PC-9 (cell line): ENCODE data around the gene FAM222B. TPM values are rescaled to one million over a fixed set of nuclear protein-coding genes. Genes with fewer than 3 reads are reported as not detected.

Experiments
- BruUV-seq: library from RNA; stranded (reverse); fragments of 400-500 nt; replicated peaks from 2 replicates; lab custom pipeline; 2021; lab: Mats Ljungman, UMichigan
- CTCF ChIA-PET: fragments of 300-600 bp; sonication (Branson Sonifier 250); formaldehyde crosslinking; loops from one replicate; lab custom pipeline; 2022; ENCODE audit warnings: antibody characterized with exemption; lab: Charles Lee
- POLR2A ChIA-PET: fragments of 300-600 bp; sonication (Branson Sonifier 250); formaldehyde crosslinking; loops from one replicate; lab custom pipeline; 2022; ENCODE audit warnings: antibody characterized with exemption; ENCODE audit not compliant: unreplicated experiment; lab: Charles Lee
- DNase-seq, 2 experiments: peaks; one replicate each; pipeline versions ENCODE4 v3.0.0 to v3.0.0-alpha.2; 2015 to 2022; ENCODE audit warnings: mixed read lengths in 1 of 2
- H2AFZ ChIP-seq: fragments of 200-600 bp; sonication (generic); 2 replicates; pipeline ENCODE4 v1.8.1; 2017; ENCODE audit warnings: antibody characterized with exemption
- H3F3A ChIP-seq: fragments of 200-600 bp; sonication (generic); 2 replicates; pipeline ENCODE4 v1.8.1; 2017; ENCODE audit warnings: antibody characterized with exemption, mild to moderate bottlenecking, low read depth; ENCODE audit not compliant: insufficient read depth
- H3K27ac ChIP-seq: fragments of 200-600 bp; sonication (generic); 2 replicates; pipeline ENCODE4 v1.6.1; 2016; ENCODE audit warnings: mixed run types
- H3K27me3 ChIP-seq: fragments of 200-600 bp; sonication (generic); 2 replicates; pipeline ENCODE4 v1.6.1; 2016; ENCODE audit warnings: low read depth, mixed run types; ENCODE audit not compliant: insufficient read depth
- H3K36me3 ChIP-seq: fragments of 200-600 bp; sonication (generic); 2 replicates; pipeline ENCODE4 v1.6.1; 2016; ENCODE audit warnings: low read depth, mixed run types
- H3K4me1 ChIP-seq: fragments of 200-600 bp; sonication (generic); replicated peaks from 2 replicates; pipeline ENCODE4 v1.6.1; 2016; ENCODE audit warnings: mixed run types; ENCODE audit not compliant: insufficient read depth
- H3K4me2 ChIP-seq: fragments of 200-600 bp; sonication (generic); 2 replicates; pipeline ENCODE4 v1.6.1; 2017; ENCODE audit warnings: mixed run types
- H3K4me3 ChIP-seq: fragments of 200-600 bp; sonication (generic); 2 replicates; pipeline ENCODE4 v1.6.1; 2016; ENCODE audit warnings: mixed run types
- H3K79me2 ChIP-seq: fragments of 200-600 bp; sonication (generic); 2 replicates; pipeline ENCODE4 v1.6.1; 2017; ENCODE audit warnings: low read depth, mixed run types
- H3K9me2 ChIP-seq: fragments of 200-600 bp; sonication (generic); 2 replicates; pipeline ENCODE4 v1.8.1; 2017; ENCODE audit warnings: mild to moderate bottlenecking; ENCODE audit not compliant: insufficient read depth
- H3K9me3 ChIP-seq: fragments of 200-600 bp; sonication (generic); 2 replicates; pipeline ENCODE4 v1.8.1; 2016; ENCODE audit warnings: low read depth; ENCODE audit not compliant: insufficient read depth
- H4K20me1 ChIP-seq: fragments of 200-600 bp; sonication (generic); 2 replicates; pipeline ENCODE4 v1.8.1; 2017; ENCODE audit not compliant: insufficient read depth
- CTCF ChIP-seq: fragments of 200-600 bp; sonication (generic); conservative IDR thresholded peaks from 2 replicates; pipeline ENCODE4 v1.6.1; 2017; ENCODE audit warnings: mixed run types, antibody characterized with exemption, mild to moderate bottlenecking, moderate library complexity
- EZH2 ChIP-seq: fragments of 200-600 bp; sonication (generic); IDR thresholded peaks from 2 replicates; pipeline ENCODE4 v1.8.0; 2017; ENCODE audit warnings: antibody characterized with exemption, low read depth
- intact Hi-C: fragments of 100-400 bp; cut with micrococcal nuclease; formaldehyde crosslinking; loops from one replicate; pipeline ENCODE4 v1.10.0; 2022; ENCODE audit not compliant: unreplicated experiment
- total RNA-seq: library from RNA; stranded (reverse); gene quantifications from 2 replicates; pipeline ENCODE4 v1.2.3, GENCODE V29; 2021

The FAM222B gene
- total RNA-seq, 1 experiment from 2014 or later = 26.4 TPM

- Histone ChIP-seq H3K4me1 (peaks cover 7% of the 10 kb centered on the region; the same call in 1 of the 2 replicates), H2AFZ (no peak overlapping the region), H4K20me1 (no peaks in the 10 kb centered on the region), H3K4me2 (no peak overlapping the region), H3K9me3 (no peaks in the 10 kb centered on the region), H3K9me2 (no peaks in the 10 kb centered on the region), H3K79me2 (no peaks in the 10 kb centered on the region), H3K36me3 (no peaks in the 10 kb centered on the region), H3K27ac (no peak overlapping the region), H3K4me3 (no peak overlapping the region), H3F3A (no peaks in the 10 kb centered on the region), H3K27me3 (no peaks in the 10 kb centered on the region)
- no TSS peak for BruUV-seq
- TF ChIP-seq CTCF (no peak), EZH2 (no peak)
- DNase-seq = no peak
- intact Hi-C loops = no loop called here
- ChIA-PET CTCF (no interaction called here), POLR2A (interaction anchor here (0.6 kb wide), 1 partner anchor 160 kb away, joined by 3 read pairs; no protein-coding TSS in a partner anchor)
Measured at GRCh38 chr17:28871056-28871579, 28.5 kb upstream of the FAM222B start.

DNA sequence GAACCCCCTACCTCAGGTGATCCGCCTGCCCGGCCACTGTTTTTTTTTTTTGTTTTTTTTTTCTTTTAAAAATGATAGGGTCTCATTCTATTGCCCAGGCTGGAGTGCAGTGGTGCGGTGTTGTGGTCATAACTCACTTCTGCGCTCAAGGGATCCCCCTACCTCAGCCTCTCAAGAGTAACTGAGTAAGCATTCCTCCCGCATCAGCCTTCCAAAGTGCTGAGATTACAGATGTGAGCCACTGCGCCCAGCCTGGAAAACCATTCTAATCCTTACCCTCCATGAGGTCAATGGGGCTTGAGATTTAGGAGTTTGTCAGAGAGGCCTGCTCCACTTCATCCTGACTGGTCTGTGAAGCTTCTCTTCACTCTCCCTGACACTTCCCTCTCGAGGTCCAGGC, 24.7 kb upstream of the FAM222B start:
- BruUV-seq = no TSS peak
- Histone ChIP-seq H4K20me1 (no peaks in the 10 kb centered on the region), H3K4me3 (no peak overlapping the region), H3K27me3 (no peaks in the 10 kb centered on the region), H3K4me2 (no peak overlapping the region), H3F3A (no peaks in the 10 kb centered on the region), H3K9me2 (no peaks in the 10 kb centered on the region), H3K36me3 (no peaks in the 10 kb centered on the region), H3K9me3 (no peaks in the 10 kb centered on the region), H3K27ac (no peak overlapping the region), H2AFZ (no peak overlapping the region), H3K79me2 (no peaks in the 10 kb centered on the region), H3K4me1 (no peaks in the 10 kb centered on the region)
- no peak for DNase-seq
- CTCF ChIA-PET = no interaction called here
- intact Hi-C loops = no loop called here
- TF ChIP-seq CTCF = no peak
- TF ChIP-seq EZH2 = no peak
- POLR2A ChIA-PET = no interaction called here

DNA sequence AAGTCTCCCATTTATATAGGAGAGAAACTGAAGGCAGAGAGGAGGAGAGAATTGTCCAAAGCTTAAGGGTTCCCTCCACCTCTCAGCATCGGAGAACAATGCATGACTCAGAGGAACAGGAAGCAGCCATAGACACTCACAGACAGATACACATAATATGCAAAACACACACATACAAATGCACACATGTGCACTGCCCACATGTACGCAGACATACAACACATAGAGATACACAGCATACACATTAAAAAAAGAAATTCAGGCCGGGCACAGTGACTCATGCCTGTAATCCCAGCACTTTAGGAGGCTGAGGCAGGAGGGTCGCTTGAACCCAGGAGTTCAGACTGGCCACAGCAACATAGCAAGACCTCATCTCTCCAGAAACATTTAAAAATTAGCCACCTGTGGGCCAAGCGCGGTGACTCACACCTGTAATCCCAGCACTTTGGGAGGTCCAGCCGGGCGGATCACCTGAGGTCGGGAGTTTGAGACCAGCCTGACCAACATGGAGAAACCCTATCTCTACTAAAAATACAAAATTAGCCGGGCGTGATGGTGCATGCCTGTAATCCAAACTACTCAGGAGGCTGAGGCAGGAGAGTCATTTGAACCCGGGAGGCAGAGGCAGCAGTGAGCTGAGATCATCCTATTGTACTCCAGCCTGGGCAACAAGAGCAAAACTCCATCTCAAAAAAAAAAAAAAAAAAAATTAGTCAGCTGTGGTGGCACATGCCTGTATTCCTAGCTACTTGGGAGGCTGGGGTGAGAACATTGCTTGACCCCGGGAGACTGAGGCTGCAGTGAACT, 23.6 kb upstream of the FAM222B start:
- Histone ChIP-seq H3K27ac (no peak overlapping the region), H3K4me1 (no peaks in the 10 kb centered on the region), H4K20me1 (no peaks in the 10 kb centered on the region), H3K36me3 (no peaks in the 10 kb centered on the region), H3K79me2 (no peaks in the 10 kb centered on the region), H3K4me2 (no peak overlapping the region), H2AFZ (no peak overlapping the region), H3F3A (0 out of 2 replicates have a peak, but pooled peaks cover 3% of the 10 kb centered on the region), H3K4me3 (no peak overlapping the region), H3K9me2 (no peaks in the 10 kb centered on the region), H3K27me3 (no peaks in the 10 kb centered on the region), H3K9me3 (no peaks in the 10 kb centered on the region)
- POLR2A ChIA-PET = no interaction called here
- BruUV-seq = no TSS peak
- DNase-seq = no peak
- CTCF ChIA-PET = interaction anchor here (0.6 kb wide), 1 partner anchor 274 kb away, joined by 4 read pairs; no protein-coding TSS in a partner anchor
- intact Hi-C loops = no loop called here
- TF ChIP-seq CTCF (no peak), EZH2 (no peak)
